Fibroblast of skin of right biceps (primary cell): Measurements from ENCODE around the gene ZNF625.
"Not testable (repeated sequence)": the region's sequence is repeated elsewhere in the genome, so short reads cannot be mapped to it uniquely, and the experiment has no call there.

Experiments
- DNase-seq: peaks from one replicate; pipeline ENCODE4 v3.0.0-alpha.2; 2013

Gene ZNF625

GRCh38 chr19:12137221-12137940, 19.2 kb downstream of the ZNF625 start:
- no peak for DNase-seq

GRCh38 chr19:12133069-12133468, 23.5 kb downstream of the ZNF625 start:
- DNase-seq, result peak; percentile 18

GRCh38 chr19:12126707-12127106, 29.8 kb downstream of the ZNF625 start:
- DNase-seq, result no peak

- no peak for DNase-seq
These were observed 39.1 kb downstream of the ZNF625 start for GRCh38 chr19:12117201-12117970.

- peak; percentile 9 for DNase-seq
These were observed 43.4 kb downstream of the ZNF625 start for GRCh38 chr19:12113121-12113520.

GRCh38 chr19:12112701-12113100, 43.8 kb downstream of the ZNF625 start:
- DNase-seq, result no peak

- peak; percentile 8 for DNase-seq
These were observed 44.4 kb downstream of the ZNF625 start for GRCh38 chr19:12111943-12112637.

GRCh38 chr19:12111176-12111575, 45.4 kb downstream of the ZNF625 start:
- DNase-seq, result no peak

GRCh38 chr19:12103909-12104308, 52.6 kb downstream of the ZNF625 start:
- DNase-seq, result not testable (repeated sequence)

- no peak for DNase-seq
These were observed 58.5 kb downstream of the ZNF625 start for GRCh38 chr19:12098040-12098439.

GRCh38 chr19:12095111-12095790, 61.3 kb downstream of the ZNF625 start:
- DNase-seq, result peak; percentile 15
